ENCODE measurements around the gene TRAF1.

Gene TRAF1

GRCh38 chr9:120866651-120867050 lies 59.9 kb downstream of the TRAF1 start:
- no peak for DNase-seq

- no peak for DNase-seq
Observed at GRCh38 chr9:120865809-120866208, 60.8 kb downstream of the TRAF1 start.

- DNase-seq: no peak
Observed at GRCh38 chr9:120865176-120865575, 61.4 kb downstream of the TRAF1 start.

GRCh38 chr9:120864719-120865118 lies 61.9 kb downstream of the TRAF1 start:
- DNase-seq: no peak

GRCh38 chr9:120863833-120864232 lies 62.8 kb downstream of the TRAF1 start:
- no peak for DNase-seq

- no peak for DNase-seq
Observed at GRCh38 chr9:120862452-120862851, 64.1 kb downstream of the TRAF1 start.

- no peak for DNase-seq
Observed at GRCh38 chr9:120861935-120862334, 64.7 kb downstream of the TRAF1 start.

GRCh38 chr9:120860083-120860482 lies 66.5 kb downstream of the TRAF1 start:
- DNase-seq: no peak

GRCh38 chr9:120859361-120859760 lies 67.2 kb downstream of the TRAF1 start:
- DNase-seq: no peak

GRCh38 chr9:120857902-120858301 lies 68.7 kb downstream of the TRAF1 start:
- DNase-seq: no peak

GRCh38 chr9:120857481-120857880 lies 69.1 kb downstream of the TRAF1 start:
- no peak for DNase-seq

GRCh38 chr9:120856700-120857099 lies 69.9 kb downstream of the TRAF1 start:
- DNase-seq: no peak

GRCh38 chr9:120855827-120856670 lies 70.5 kb downstream of the TRAF1 start:
- no peak for DNase-seq

- DNase-seq: no peak
Observed at GRCh38 chr9:120854596-120855327, 71.8 kb downstream of the TRAF1 start.

- DNase-seq: no peak
Observed at GRCh38 chr9:120853198-120853597, 73.4 kb downstream of the TRAF1 start.

Data from femur (tissue), 1 donor.